Endodermal cell (in vitro differentiated cells): ENCODE data around the gene TBXA2R. TPM values are rescaled to one million over a fixed set of nuclear protein-coding genes. Genes with fewer than 3 reads are reported as not detected.

ENCODE experiments used
- DNase-seq: peaks from one replicate; pipeline ENCODE4 v3.0.0-alpha.2; 2017
- H3K27ac ChIP-seq: 2 replicates; pipeline ENCODE4 v1.5.1; 2013; ENCODE audit warnings: mild to moderate bottlenecking, low read depth, low read length, moderate library complexity
- H3K27me3 ChIP-seq: 2 replicates; pipeline ENCODE4 v1.6.1; 2013; ENCODE audit warnings: mild to moderate bottlenecking, low read length, moderate library complexity; ENCODE audit not compliant: insufficient read depth, control insufficient read depth, poor library complexity, severe bottlenecking
- H3K36me3 ChIP-seq: 2 replicates; pipeline ENCODE4 v1.7.0; 2013; ENCODE audit warnings: mild to moderate bottlenecking, low read length, moderate library complexity; ENCODE audit not compliant: control insufficient read depth, insufficient read depth
- H3K4me1 ChIP-seq: one replicate; pipeline ENCODE4 v1.7.0; 2013; ENCODE audit warnings: low read length; ENCODE audit not compliant: control insufficient read depth, insufficient read depth
- H3K4me3 ChIP-seq: 2 replicates; pipeline ENCODE4 v1.5.1; 2013; ENCODE audit warnings: mild to moderate bottlenecking, low read length, moderate library complexity
- H3K9ac ChIP-seq: 2 replicates; pipeline ENCODE4 v1.6.1; 2013; ENCODE audit warnings: mild to moderate bottlenecking, low read length, moderate library complexity; ENCODE audit not compliant: poor library complexity, severe bottlenecking; ENCODE audit errors: extremely low read depth
- H3K9me3 ChIP-seq: 2 replicates; pipeline ENCODE4 v1.6.1; 2013; ENCODE audit warnings: mild to moderate bottlenecking, low read length, moderate library complexity; ENCODE audit not compliant: control insufficient read depth
- H3K27ac Mint-ChIP-seq: 2 replicates; pipeline ENCODE4 v1.8.0; 2020; ENCODE audit warnings: mixed read lengths
- H3K27me3 Mint-ChIP-seq: 2 replicates; pipeline ENCODE4 v1.8.0; 2021; ENCODE audit warnings: mild to moderate bottlenecking, mixed read lengths; ENCODE audit not compliant: insufficient read depth
- H3K36me3 Mint-ChIP-seq: 2 replicates; pipeline ENCODE4 v1.8.0; 2020; ENCODE audit warnings: low read depth, mixed read lengths
- H3K4me1 Mint-ChIP-seq: 2 replicates; pipeline ENCODE4 v1.8.0; 2020; ENCODE audit warnings: mixed read lengths
- H3K4me3 Mint-ChIP-seq: 2 replicates; pipeline ENCODE4 v1.8.0; 2020; ENCODE audit warnings: mild to moderate bottlenecking, moderate library complexity, mixed read lengths
- H3K9me3 Mint-ChIP-seq: 2 replicates; pipeline ENCODE4 v1.8.0; 2020; ENCODE audit warnings: mild to moderate bottlenecking, mixed read lengths
- WGBS, 2 experiments: methylation state at CpG; one replicate each; pipeline versions ENCODE4 v1.1.5 to v1.1.7; 2013; ENCODE audit warnings: missing lambda C conversion rate in 2 of 2, mixed read lengths in 1 of 2; ENCODE audit not compliant: insufficient coverage in 1 of 2, insufficient read length in 1 of 2; 5-methylcytosine and 5-hydroxymethylcytosine counted together
- total RNA-seq, 2 donors: library from RNA; stranded (reverse); fragmentation: NEBNext Ultra II Directional in 1 of 2; extraction: Animal tissue kit (Norgen Biotek cat#: 25700) in 1 of 2; gene quantifications; 2 replicates in 1 of 2; 3 replicates in 1 of 2; pipeline ENCODE4 v1.2.1, GENCODE V29; 2021
- TF ChIP-seq, protein P1 (sequence below): fragments of 200-600 bp; sonication (generic); conservative IDR thresholded peaks from 2 replicates; pipeline ENCODE4 v1.5.0; 2021; ENCODE audit warnings: antibody characterized with exemption, mild to moderate bottlenecking

TBXA2R gene
- total RNA-seq, 2 donors from 2014 or later, result 0.29 to 0.42 TPM

DNA sequence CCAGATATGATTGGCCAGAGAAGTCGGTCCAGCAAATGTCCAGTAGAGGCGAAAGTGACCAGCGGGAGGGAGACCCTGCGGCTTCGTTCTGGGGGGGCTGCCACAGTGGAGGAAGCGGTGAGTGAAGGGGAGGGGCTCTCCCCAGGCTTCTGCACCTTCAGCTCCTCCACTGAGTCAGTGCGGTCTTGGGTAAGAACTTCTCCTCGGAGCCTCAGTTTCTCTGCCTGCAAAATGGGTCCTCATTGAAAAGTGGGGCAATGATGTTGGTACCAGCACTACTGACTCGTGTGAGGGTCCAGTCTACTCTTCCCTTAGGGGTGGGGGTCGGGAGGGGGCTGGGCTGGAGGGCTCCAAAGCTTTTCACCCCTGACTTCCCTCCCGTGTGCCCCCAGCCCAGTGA is 17.2 kb downstream of the TBXA2R start:
- no peaks in the 10 kb centered on the region for H3K36me3 Mint-ChIP-seq
- no peak overlapping the region for H3K9ac ChIP-seq
- no peaks in the 10 kb centered on the region for H3K4me1 Mint-ChIP-seq
- no peaks in the 10 kb centered on the region for H3K4me1 ChIP-seq
- H3K27me3 Mint-ChIP-seq, result peaks cover 59% of the 10 kb centered on the region
- peaks cover 35% of the 10 kb centered on the region for H3K27me3 ChIP-seq
- H3K4me3 ChIP-seq, result no peak overlapping the region
- peaks cover 8% of the 10 kb centered on the region for H3K9me3 Mint-ChIP-seq
- H3K4me3 Mint-ChIP-seq, result no peak overlapping the region
- 76 to 87% methylated on average over 4 to 11 of the region's 11 CpGs for WGBS, 2 experiments
- no peaks in the 10 kb centered on the region for H3K36me3 ChIP-seq
- no peaks in the 10 kb centered on the region for H3K9me3 ChIP-seq
- H3K27ac Mint-ChIP-seq, result no peak overlapping the region
- DNase-seq, result no peak
- TF ChIP-seq, protein P1, sequence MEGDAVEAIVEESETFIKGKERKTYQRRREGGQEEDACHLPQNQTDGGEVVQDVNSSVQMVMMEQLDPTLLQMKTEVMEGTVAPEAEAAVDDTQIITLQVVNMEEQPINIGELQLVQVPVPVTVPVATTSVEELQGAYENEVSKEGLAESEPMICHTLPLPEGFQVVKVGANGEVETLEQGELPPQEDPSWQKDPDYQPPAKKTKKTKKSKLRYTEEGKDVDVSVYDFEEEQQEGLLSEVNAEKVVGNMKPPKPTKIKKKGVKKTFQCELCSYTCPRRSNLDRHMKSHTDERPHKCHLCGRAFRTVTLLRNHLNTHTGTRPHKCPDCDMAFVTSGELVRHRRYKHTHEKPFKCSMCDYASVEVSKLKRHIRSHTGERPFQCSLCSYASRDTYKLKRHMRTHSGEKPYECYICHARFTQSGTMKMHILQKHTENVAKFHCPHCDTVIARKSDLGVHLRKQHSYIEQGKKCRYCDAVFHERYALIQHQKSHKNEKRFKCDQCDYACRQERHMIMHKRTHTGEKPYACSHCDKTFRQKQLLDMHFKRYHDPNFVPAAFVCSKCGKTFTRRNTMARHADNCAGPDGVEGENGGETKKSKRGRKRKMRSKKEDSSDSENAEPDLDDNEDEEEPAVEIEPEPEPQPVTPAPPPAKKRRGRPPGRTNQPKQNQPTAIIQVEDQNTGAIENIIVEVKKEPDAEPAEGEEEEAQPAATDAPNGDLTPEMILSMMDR, result no peak
- no peak overlapping the region for H3K27ac ChIP-seq

DNA sequence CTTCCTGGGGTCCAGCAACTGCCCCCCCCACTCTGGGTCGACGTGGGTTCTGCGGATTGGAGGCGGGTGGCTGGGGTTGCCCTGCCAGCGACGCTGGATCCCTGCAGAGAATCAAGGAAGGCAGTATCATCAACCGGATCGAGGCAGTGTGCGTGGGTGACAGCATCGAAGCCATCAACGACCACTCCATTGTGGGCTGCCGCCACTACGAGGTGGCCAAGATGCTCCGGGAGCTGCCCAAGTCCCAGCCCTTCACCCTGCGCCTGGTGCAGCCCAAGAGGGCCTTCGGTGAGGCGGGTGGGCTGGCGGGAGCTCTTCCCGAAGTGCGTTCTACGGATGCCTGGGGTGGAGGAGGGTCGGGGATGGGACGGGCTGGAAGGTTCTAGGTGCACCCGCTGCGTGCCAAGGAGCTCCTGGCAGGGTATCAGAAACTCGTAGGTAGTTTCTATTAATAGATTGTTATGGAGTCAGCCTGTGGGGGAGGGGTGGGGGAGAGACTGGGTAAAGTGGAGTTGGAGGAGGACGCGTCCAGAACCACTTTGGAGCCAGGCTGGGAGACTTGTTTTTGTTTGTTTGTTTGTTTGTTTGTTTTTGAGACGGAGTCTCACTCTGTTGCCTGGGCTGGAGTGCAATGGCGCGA is 19.8 kb downstream of the TBXA2R start:
- H3K27ac Mint-ChIP-seq, result no peak overlapping the region
- TF ChIP-seq, protein P1, result no peak
- peaks cover 8% of the 10 kb centered on the region for H3K9me3 Mint-ChIP-seq
- peaks cover 39% of the 10 kb centered on the region for H3K27me3 ChIP-seq
- WGBS, 2 experiments, result 64 to 77% methylated on average over 12 to 31 of the region's 31 CpGs
- no peaks in the 10 kb centered on the region for H3K36me3 Mint-ChIP-seq
- H3K27ac ChIP-seq, result no peak overlapping the region
- H3K9me3 ChIP-seq, result no peaks in the 10 kb centered on the region
- H3K4me1 ChIP-seq, result no peaks in the 10 kb centered on the region
- H3K36me3 ChIP-seq, result no peaks in the 10 kb centered on the region
- no peak overlapping the region for H3K9ac ChIP-seq
- H3K4me1 Mint-ChIP-seq, result no peaks in the 10 kb centered on the region
- H3K27me3 Mint-ChIP-seq, result peaks cover 66% of the 10 kb centered on the region
- H3K4me3 Mint-ChIP-seq, result no peak overlapping the region
- DNase-seq, result no peak
- no peak overlapping the region for H3K4me3 ChIP-seq

DNA sequence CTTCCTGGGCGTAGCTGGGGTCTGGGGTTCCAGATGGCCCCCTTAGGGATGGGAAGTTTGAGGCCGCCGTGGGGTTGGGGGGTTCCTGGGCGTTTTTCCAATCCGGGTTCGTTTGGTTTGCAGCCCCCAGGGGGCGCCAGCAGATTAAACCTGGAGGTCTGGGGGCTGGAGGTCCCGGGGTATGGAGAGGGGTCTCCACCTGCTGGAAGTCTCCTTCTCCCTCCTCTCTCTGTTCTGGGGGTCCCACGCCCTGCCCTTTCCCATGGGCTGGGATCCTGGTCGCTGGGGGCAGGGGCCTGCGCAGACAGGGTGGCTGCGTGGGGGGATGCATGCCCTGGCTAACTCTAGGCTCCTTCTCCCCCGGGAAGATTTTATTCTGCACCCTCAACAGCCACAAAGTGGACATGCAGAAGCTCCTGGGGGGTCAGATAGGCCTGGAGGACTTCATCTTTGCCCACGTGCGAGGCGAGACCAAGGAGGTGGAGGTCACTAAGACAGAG is 20.5 kb downstream of the TBXA2R start:
- no peaks in the 10 kb centered on the region for H3K4me1 ChIP-seq
- TF ChIP-seq, protein P1, result peak; percentile 86
- Mint-ChIP-seq H3K36me3 (no peaks in the 10 kb centered on the region), H3K4me3 (peak overlapping the region; percentile 13), H3K4me1 (no peaks in the 10 kb centered on the region), H3K9me3 (peaks cover 4% of the 10 kb centered on the region), H3K27ac (no peak overlapping the region), H3K27me3 (peaks cover 65% of the 10 kb centered on the region)
- H3K4me3 ChIP-seq, result no peak overlapping the region
- peak; percentile 81 for DNase-seq
- 30 to 50% methylated on average over 6 to 16 of the region's 16 CpGs for WGBS, 2 experiments
- H3K9me3 ChIP-seq, result no peaks in the 10 kb centered on the region
- H3K27ac ChIP-seq, result no peak overlapping the region
- no peak overlapping the region for H3K9ac ChIP-seq
- H3K27me3 ChIP-seq, result peaks cover 39% of the 10 kb centered on the region
- no peaks in the 10 kb centered on the region for H3K36me3 ChIP-seq
